ENCODE data around the gene ZFP91.
"Not testable (repeated sequence)": the region's sequence is repeated elsewhere in the genome, so short reads cannot be mapped to it uniquely, and the experiment has no call there.

The ZFP91 gene

GRCh38 chr11:58561394-58562098 lies 17.3 kb upstream of the ZFP91 start:
- no peak for TF ChIP-seq CTCF (IDR thresholded peaks at IDR 0.05; ENCODE audit: insufficient read depth, low read depth, low read length, missing control alignments)
- H3K4me3 ChIP-seq (ENCODE audit: low read depth, low read length), result no peak overlapping the region
- DNase-seq (ENCODE audit: low read depth), result no peak

- no peak for TF ChIP-seq CTCF (IDR thresholded peaks at IDR 0.05; ENCODE audit: insufficient read depth, low read depth, low read length, missing control alignments)
- DNase-seq (ENCODE audit: low read depth), result peak; percentile 21
- no peak overlapping the region for H3K4me3 ChIP-seq (ENCODE audit: low read depth, low read length)
Observed at GRCh38 chr11:58562375-58562800, 16.5 kb upstream of the ZFP91 start.

- no peak overlapping the region for H3K4me3 ChIP-seq (ENCODE audit: low read depth, low read length)
- no peak for TF ChIP-seq CTCF (IDR thresholded peaks at IDR 0.05; ENCODE audit: insufficient read depth, low read depth, low read length, missing control alignments)
- DNase-seq (ENCODE audit: low read depth), result no peak
Observed at GRCh38 chr11:58564231-58564630, 14.6 kb upstream of the ZFP91 start.

GRCh38 chr11:58567889-58568512 lies 10.9 kb upstream of the ZFP91 start:
- H3K4me3 ChIP-seq (ENCODE audit: low read depth, low read length), result no peak overlapping the region
- TF ChIP-seq CTCF (IDR thresholded peaks at IDR 0.05; ENCODE audit: insufficient read depth, low read depth, low read length, missing control alignments), result peak; percentile 79
- DNase-seq (ENCODE audit: low read depth), result peak; percentile 79

GRCh38 chr11:58572906-58573305 lies 6.0 kb upstream of the ZFP91 start:
- not testable (repeated sequence) for DNase-seq (ENCODE audit: low read depth)
- H3K4me3 ChIP-seq (ENCODE audit: low read depth, low read length), result peak overlapping the region; percentile 99

GRCh38 chr11:58573451-58574104 lies 5.3 kb upstream of the ZFP91 start:
- no peak for TF ChIP-seq CTCF (IDR thresholded peaks at IDR 0.05; ENCODE audit: insufficient read depth, low read depth, low read length, missing control alignments)
- DNase-seq (ENCODE audit: low read depth), result peak; percentile 81

GRCh38 chr11:58574881-58575280 lies 4.0 kb upstream of the ZFP91 start:
- H3K4me3 ChIP-seq (ENCODE audit: low read depth, low read length), result peak overlapping the region; percentile 99
- no peak for TF ChIP-seq CTCF (IDR thresholded peaks at IDR 0.05; ENCODE audit: insufficient read depth, low read depth, low read length, missing control alignments)
- DNase-seq (ENCODE audit: low read depth), result no peak

More at GRCh38 chr11:58573451-58574104, 5.3 kb upstream of the ZFP91 start:
- peak overlapping the region; percentile 99 for H3K4me3 ChIP-seq (ENCODE audit: low read depth, low read length)
